ENCODE data around the gene ADAT3. TPM values are rescaled to one million over a fixed set of nuclear protein-coding genes. Genes with fewer than 3 reads are reported as not detected.
A peak's percentile ranks its signal among the peaks of the same experiment; 100 is the strongest.

The ADAT3 gene
- total RNA-seq, 1 experiment from 2014 or later = 4.8 TPM

- no peak for DNase-seq
- no peaks in the 10 kb centered on the region for H3K36me3 ChIP-seq
- H3K4me3 ChIP-seq = peak within 1 kb of the TSS; percentile 78
- peak within 1 kb of the TSS; percentile 95 for H3K27ac ChIP-seq
- no peaks in the 10 kb centered on the region for H3K27me3 ChIP-seq
- H3K4me1 ChIP-seq = no peaks in the 10 kb centered on the region; the same call in 1 of the 2 replicates
- no peaks in the 10 kb centered on the region for H3K9me3 ChIP-seq (replicated peaks)
These were observed 41.9 kb upstream of the ADAT3 start, which contains the start of gene KLF16 for GRCh38 chr19:1863328-1863637. TSS of gene KLF16 (minus strand) at chr19:1863579. CDS start at chr19:1863497, 82 bp downstream.

- Histone ChIP-seq H3K27ac (peak overlapping the region; percentile 95), H3K4me1 (no peaks in the 10 kb centered on the region; the same call in 1 of the 2 replicates), H3K9me3 (replicated peaks) (no peaks in the 10 kb centered on the region), H3K27me3 (no peaks in the 10 kb centered on the region), H3K4me3 (peak overlapping the region; percentile 78), H3K36me3 (no peaks in the 10 kb centered on the region)
- peak; percentile 94 for DNase-seq
These were observed 41.3 kb upstream of the ADAT3 start for GRCh38 chr19:1863638-1864479.

- H3K27me3 ChIP-seq = no peaks in the 10 kb centered on the region
- no peaks in the 10 kb centered on the region for H3K9me3 ChIP-seq (replicated peaks)
- DNase-seq = peak; percentile 81 to 82
- no peaks in the 10 kb centered on the region; the same call in 1 of the 2 replicates for H3K4me1 ChIP-seq
- no peaks in the 10 kb centered on the region for H3K36me3 ChIP-seq
- H3K4me3 ChIP-seq = peak overlapping the region; percentile 78
- peak overlapping the region; percentile 95 for H3K27ac ChIP-seq
These were observed 40.6 kb upstream of the ADAT3 start for GRCh38 chr19:1864480-1865171.

- peak overlapping the region; percentile 78 for H3K4me3 ChIP-seq
- no peaks in the 10 kb centered on the region for H3K27me3 ChIP-seq
- H3K9me3 ChIP-seq (replicated peaks) = no peaks in the 10 kb centered on the region
- no peaks in the 10 kb centered on the region for H3K36me3 ChIP-seq
- peak overlapping the region; percentile 95 for H3K27ac ChIP-seq
- H3K4me1 ChIP-seq = no peaks in the 10 kb centered on the region; the same call in 1 of the 2 replicates
- DNase-seq = no peak
These were observed 39.8 kb upstream of the ADAT3 start for GRCh38 chr19:1865172-1866010.

GRCh38 chr19:1866693-1867348 lies 38.4 kb upstream of the ADAT3 start:
- no peak overlapping the region for H3K27ac ChIP-seq
- H3K4me1 ChIP-seq = no peaks in the 10 kb centered on the region; the same call in 1 of the 2 replicates
- H3K4me3 ChIP-seq = no peak overlapping the region
- no peaks in the 10 kb centered on the region for H3K9me3 ChIP-seq (replicated peaks)
- H3K36me3 ChIP-seq = no peaks in the 10 kb centered on the region
- no peak for DNase-seq
- no peaks in the 10 kb centered on the region for H3K27me3 ChIP-seq

GRCh38 chr19:1867349-1867724 lies 37.9 kb upstream of the ADAT3 start:
- no peak overlapping the region for H3K4me3 ChIP-seq
- no peaks in the 10 kb centered on the region for H3K27me3 ChIP-seq
- DNase-seq = no peak
- H3K4me1 ChIP-seq = no peaks in the 10 kb centered on the region; the same call in 1 of the 2 replicates
- H3K36me3 ChIP-seq = no peaks in the 10 kb centered on the region
- H3K27ac ChIP-seq = no peak overlapping the region
- H3K9me3 ChIP-seq (replicated peaks) = no peaks in the 10 kb centered on the region

- Histone ChIP-seq H3K4me3 (no peak overlapping the region), H3K36me3 (peaks cover 4% of the 10 kb centered on the region; the same call in 1 of the 2 replicates), H3K9me3 (replicated peaks) (no peaks in the 10 kb centered on the region), H3K27me3 (no peaks in the 10 kb centered on the region), H3K4me1 (peaks cover 1% of the 10 kb centered on the region; the same call in 1 of the 2 replicates), H3K27ac (no peak overlapping the region)
- DNase-seq = peak in 1 of 2 experiments; percentile 55
These were observed 36.2 kb upstream of the ADAT3 start for GRCh38 chr19:1868971-1869370.

- Histone ChIP-seq H3K27ac (no peak overlapping the region), H3K36me3 (peaks cover 4% of the 10 kb centered on the region; the same call in 1 of the 2 replicates), H3K27me3 (no peaks in the 10 kb centered on the region), H3K9me3 (replicated peaks) (no peaks in the 10 kb centered on the region), H3K4me1 (peaks cover 3% of the 10 kb centered on the region; the same call in 1 of the 2 replicates), H3K4me3 (no peak overlapping the region)
- DNase-seq = no peak
These were observed 34.0 kb upstream of the ADAT3 start for GRCh38 chr19:1871140-1871597.

GRCh38 chr19:1871630-1872029 lies 33.6 kb upstream of the ADAT3 start:
- H3K4me3 ChIP-seq = no peak overlapping the region
- H3K4me1 ChIP-seq = peaks cover 3% of the 10 kb centered on the region; the same call in 1 of the 2 replicates
- peaks cover 4% of the 10 kb centered on the region; the same call in 1 of the 2 replicates for H3K36me3 ChIP-seq
- DNase-seq = no peak
- H3K27me3 ChIP-seq = no peaks in the 10 kb centered on the region
- H3K9me3 ChIP-seq (replicated peaks) = no peaks in the 10 kb centered on the region
- no peak overlapping the region for H3K27ac ChIP-seq

- peaks cover 4% of the 10 kb centered on the region; the same call in 1 of the 2 replicates for H3K36me3 ChIP-seq
- no peaks in the 10 kb centered on the region for H3K27me3 ChIP-seq
- peaks cover 3% of the 10 kb centered on the region; the same call in 1 of the 2 replicates for H3K4me1 ChIP-seq
- no peak overlapping the region for H3K27ac ChIP-seq
- no peak overlapping the region for H3K4me3 ChIP-seq
- no peak for DNase-seq
- no peaks in the 10 kb centered on the region for H3K9me3 ChIP-seq (replicated peaks)
These were observed 32.2 kb upstream of the ADAT3 start for GRCh38 chr19:1872807-1873523.

GRCh38 chr19:1873524-1874473 lies 31.4 kb upstream of the ADAT3 start:
- Histone ChIP-seq H3K4me1 (peaks cover 3% of the 10 kb centered on the region; the same call in 1 of the 2 replicates), H3K4me3 (peak overlapping the region; percentile 94), H3K27ac (no peak overlapping the region), H3K36me3 (peaks cover 4% of the 10 kb centered on the region; the same call in 1 of the 2 replicates), H3K27me3 (no peaks in the 10 kb centered on the region), H3K9me3 (replicated peaks) (no peaks in the 10 kb centered on the region)
- no peak for DNase-seq

- DNase-seq = no peak
- Histone ChIP-seq H3K4me3 (peak overlapping the region; percentile 94), H3K27ac (no peak overlapping the region)
These were observed 30.5 kb upstream of the ADAT3 start for GRCh38 chr19:1874554-1875185.

More at GRCh38 chr19:1874554-1875185, 30.5 kb upstream of the ADAT3 start:
- H3K27me3 ChIP-seq = no peaks in the 10 kb centered on the region
- H3K36me3 ChIP-seq = peaks cover 4% of the 10 kb centered on the region; the same call in 1 of the 2 replicates
- H3K9me3 ChIP-seq (replicated peaks) = no peaks in the 10 kb centered on the region
- H3K4me1 ChIP-seq = peaks cover 3% of the 10 kb centered on the region; the same call in 1 of the 2 replicates
